ENCODE data around the gene FIG4.

DNA sequence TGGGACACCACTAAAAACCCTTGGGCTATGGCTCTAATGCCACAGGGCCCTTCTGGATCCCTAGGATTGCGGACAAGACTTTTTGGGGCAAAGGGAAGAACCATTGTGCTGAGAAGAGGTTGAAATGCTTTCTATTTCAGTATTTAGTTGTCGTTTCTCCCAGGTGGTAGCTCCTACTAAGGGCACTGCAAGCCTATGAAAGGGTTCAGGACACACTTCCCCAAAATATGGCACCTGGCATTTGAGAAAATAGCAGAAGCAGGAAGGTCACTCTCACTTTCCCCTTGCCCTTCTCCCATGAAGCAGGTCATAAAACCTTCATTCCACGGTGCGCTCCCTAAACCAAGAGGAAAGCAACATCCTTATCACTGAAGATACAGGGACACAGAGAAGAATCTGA, 161.6 kb downstream of the FIG4 start:
- TF ChIP-seq, protein P1, sequence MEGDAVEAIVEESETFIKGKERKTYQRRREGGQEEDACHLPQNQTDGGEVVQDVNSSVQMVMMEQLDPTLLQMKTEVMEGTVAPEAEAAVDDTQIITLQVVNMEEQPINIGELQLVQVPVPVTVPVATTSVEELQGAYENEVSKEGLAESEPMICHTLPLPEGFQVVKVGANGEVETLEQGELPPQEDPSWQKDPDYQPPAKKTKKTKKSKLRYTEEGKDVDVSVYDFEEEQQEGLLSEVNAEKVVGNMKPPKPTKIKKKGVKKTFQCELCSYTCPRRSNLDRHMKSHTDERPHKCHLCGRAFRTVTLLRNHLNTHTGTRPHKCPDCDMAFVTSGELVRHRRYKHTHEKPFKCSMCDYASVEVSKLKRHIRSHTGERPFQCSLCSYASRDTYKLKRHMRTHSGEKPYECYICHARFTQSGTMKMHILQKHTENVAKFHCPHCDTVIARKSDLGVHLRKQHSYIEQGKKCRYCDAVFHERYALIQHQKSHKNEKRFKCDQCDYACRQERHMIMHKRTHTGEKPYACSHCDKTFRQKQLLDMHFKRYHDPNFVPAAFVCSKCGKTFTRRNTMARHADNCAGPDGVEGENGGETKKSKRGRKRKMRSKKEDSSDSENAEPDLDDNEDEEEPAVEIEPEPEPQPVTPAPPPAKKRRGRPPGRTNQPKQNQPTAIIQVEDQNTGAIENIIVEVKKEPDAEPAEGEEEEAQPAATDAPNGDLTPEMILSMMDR (IDR thresholded peaks at IDR 0.05; ENCODE audit: insufficient read depth, low read length, poor library complexity, severe bottlenecking), result no peak
- TF ChIP-seq EZH2phosphoT487 (conservative IDR thresholded peaks at IDR 0.05; ENCODE audit: low read length), result no peak

Measured in SU-DHL-6 (cell line).